HG03342 (cell line): ENCODE data around the gene CIART.
"Not testable (repeated sequence)": the region's sequence is repeated elsewhere in the genome, so short reads cannot be mapped to it uniquely, and the experiment has no call there.

Experiments
- ATAC-seq: cut with Tn5 transposase; IDR thresholded peaks from one replicate; pipeline ENCODE4 v1.9.1; 2021; ENCODE audit warnings: mild to moderate bottlenecking, moderate library complexity; ENCODE audit not compliant: unreplicated experiment

CIART gene

DNA sequence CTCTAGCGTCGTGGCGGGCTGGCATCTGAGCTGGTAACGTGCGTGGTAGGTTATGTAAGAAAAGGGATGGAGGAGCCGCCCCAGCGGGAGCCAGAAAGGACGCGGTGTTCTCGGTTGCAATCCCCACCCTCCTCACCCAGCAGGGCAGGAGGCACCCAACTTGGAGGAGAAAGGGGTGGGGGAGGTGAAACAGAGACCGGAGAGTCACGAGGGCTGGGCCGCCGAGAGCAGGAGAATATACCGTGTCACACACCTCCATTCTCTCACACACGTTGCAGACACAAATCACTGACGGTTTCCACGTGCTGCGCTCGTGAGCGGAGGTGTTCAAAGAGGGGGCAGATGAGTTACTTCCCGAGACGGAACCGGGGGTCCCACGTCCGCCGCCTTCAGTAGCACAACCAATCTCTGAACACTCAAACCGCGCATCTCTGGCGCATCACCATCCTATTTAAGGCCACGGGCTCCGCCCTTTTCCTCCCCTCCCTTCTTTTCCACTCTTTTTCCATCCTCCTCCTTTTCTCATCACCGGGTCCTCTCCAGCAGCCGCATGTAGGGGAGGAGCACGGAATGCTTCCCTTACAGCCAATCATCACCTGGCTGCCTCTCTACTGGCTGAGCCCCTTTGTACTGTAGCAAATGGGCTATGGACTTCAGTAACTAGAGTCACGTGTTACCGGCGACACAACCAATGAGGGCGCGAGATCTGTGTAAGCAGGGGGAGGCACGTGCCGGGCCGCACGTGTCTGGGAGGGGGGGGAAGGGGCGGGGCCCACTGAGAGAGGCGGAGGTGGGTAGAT, at the start of gene CIART:
TSS of gene CIART (plus strand) at position 797 of the 800 bp plus-strand sequence. CDS start 714 bp downstream, outside the sequence.
- peak; percentile 78 for ATAC-seq

GRCh38 chr1:150232921-150233320, 49.4 kb upstream of the CIART start:
- not testable (repeated sequence) for ATAC-seq

GRCh38 chr1:150233359-150234308, 48.7 kb upstream of the CIART start:
- ATAC-seq = no peak

DNA sequence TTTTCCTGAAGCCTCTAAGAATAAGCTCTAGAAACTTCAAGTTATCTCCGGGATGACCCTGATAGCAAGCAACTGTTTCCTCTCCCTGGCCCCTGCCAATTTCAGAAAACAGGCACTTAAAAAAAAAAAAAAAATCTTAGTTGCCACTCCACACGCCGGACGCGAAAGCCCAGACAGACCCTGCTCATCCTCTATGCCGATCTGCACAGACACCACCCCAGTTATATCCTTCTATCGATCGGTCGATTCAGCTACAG, 48.1 kb upstream of the CIART start:
- ATAC-seq = no peak

DNA sequence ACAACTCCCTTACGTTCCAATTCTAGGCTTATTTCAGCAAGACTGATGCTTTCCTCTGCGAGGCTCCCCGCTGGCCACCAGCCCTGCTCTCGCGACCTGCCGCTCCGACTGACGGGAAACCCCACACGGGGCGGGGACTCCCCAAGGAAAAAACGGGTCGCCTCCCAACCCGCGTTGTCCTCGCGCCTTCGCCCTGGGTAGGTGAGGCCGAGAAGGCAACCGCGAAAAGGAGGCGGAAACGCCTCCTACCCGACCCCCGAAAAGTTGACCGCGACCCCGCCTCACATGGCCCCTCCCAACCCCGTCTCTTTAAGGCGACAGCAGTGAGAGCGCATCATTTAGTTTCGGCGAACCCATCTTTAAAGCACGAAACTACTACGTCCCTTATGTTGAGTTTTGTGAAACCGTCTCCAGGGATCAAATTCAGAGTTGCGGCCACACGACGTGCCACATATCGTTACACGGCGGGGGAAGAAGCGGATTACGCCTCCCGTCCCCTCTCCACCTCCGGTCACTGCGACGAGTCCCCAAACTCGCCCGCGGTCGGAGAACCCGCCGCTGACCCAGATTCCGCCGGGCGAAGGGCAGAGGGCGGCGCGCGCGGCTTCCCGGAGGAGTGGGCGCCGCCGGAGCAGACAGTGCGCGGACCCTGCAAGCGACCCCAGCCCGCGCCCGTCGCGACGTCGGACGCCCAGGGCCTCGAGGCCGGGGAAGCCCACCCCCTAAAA, 47.6 kb upstream of the CIART start:
- ATAC-seq = peak; percentile 43

GRCh38 chr1:150235294-150235851, 47.0 kb upstream of the CIART start:
- no peak for ATAC-seq

DNA sequence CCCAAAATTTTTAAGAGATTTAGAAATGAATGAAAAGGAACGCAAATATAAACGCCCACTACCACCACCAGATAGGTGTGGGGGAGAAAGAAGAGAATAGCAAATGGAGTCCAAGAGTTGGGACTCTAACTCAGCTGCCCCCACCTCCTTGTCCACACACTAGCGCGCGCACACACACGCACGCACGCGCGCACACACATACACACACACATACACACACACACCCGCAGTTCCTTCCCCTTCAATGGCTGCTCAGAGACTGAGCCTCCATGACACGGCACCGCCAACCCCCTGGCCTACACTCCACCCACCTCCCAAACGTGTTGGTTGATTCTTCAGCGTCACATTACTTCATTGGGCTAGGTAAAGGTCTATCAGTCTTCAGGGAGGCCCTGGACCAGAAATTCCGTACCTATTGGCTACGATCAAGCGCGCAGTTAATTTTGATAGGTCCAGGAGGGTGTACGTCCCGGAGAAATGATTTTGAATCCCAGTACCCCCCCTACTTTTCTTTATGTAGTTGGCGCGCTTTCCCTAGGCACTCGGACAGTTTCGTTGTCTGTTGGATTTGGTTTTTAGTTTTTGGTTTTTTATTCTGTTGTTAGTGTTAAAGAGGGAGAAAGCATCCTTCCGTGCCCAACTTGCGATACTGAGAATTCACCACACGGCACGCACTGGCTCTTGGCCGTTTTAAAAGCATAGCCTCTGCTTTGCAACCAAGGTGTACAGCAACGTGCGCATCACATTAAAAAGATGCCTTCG, 46.3 kb upstream of the CIART start, which contains the start of gene ANP32E:
TSS of gene ANP32E (minus strand) at position 261 of the 762 bp plus-strand sequence. CDS start 326 bp downstream, outside the sequence.
- ATAC-seq = peak; percentile 80

DNA sequence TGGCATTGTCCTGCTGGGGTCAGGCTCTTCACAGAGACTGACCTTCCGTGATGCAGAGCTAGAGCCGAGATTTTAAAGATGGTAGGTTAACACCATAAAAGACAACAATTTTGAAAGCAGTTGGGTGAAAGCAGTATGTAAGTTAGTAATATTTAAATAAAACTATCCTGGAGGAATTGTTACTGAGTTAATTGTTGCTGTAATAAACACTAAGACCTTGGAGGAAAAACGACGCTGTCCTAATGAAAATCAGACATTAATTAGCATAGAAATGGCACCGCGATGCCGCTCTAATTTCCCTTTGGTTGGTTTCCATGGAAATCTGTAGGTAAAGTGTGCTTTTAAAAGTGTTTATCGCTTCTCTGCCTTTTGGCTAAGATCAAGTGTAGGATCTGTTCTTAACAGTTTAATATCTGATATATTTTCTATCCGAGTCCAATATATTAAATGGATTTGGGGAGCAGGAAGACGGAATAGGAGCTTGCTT, 45.7 kb upstream of the CIART start:
- no peak for ATAC-seq

- ATAC-seq = not testable (repeated sequence)
These were observed 45.2 kb upstream of the CIART start for GRCh38 chr1:150237176-150237575.

- no peak for ATAC-seq
These were observed 44.6 kb upstream of the CIART start for GRCh38 chr1:150237746-150238145.

GRCh38 chr1:150243003-150243402, 39.4 kb upstream of the CIART start:
- no peak for ATAC-seq

DNA sequence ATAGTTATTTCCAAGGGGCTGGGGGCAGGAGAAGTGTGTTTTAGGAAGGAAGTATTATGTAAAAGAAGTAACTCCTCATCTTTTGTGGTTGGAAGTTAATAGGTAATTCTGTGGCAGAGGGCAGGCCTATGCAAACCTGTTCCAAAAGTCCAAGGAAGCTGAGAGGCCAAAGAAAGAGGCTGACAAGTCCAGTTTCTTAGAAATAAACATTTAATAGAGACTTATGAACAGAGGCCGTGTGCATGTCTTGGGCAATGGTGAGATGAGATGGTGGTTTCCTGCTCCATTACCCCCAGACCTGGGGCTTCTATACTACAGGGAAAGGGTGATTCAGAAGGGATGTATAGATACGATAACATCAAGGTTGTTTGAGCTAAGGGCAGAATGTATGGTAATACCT, 32.4 kb upstream of the CIART start:
- ATAC-seq = no peak

- ATAC-seq = no peak
These were observed 26.2 kb upstream of the CIART start for GRCh38 chr1:150256198-150256553.

DNA sequence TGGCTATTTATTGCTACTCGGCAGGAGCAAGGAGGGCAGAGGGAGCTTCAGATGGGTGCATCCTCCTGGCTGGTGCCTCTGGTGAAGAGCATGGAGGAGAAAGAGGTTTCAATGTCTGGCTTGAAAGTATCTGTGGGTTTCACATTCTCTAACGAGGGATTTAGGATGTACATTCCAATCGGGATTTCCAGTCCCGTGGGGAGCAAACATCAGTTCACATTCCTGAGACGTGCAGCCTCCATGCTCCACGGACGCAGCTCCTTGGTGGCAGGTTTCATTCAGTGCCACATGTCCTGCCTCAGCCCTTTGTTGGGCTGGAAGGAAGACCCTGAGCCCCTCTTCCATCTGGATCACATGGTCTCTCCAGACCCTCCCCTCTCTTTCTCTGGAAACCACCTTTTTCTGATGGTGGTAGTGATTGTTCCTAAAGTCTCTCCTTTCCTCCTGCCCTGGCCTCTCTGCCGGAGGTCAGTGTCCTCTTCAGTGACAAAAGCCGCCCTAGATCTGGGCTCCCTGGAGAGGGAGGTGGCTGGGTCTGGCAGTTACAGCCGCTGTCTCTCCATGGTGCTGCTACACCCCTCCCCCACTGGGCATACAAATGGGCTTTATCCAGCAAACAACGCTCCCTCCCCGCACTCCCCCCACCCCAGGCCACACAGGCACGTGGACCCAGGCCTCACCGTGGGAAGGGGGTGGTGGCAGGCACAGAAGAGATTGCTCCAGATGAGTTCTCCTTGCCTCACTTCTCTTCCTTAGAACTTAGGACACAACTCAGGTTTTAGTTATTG, 25.6 kb upstream of the CIART start:
- ATAC-seq = no peak

DNA sequence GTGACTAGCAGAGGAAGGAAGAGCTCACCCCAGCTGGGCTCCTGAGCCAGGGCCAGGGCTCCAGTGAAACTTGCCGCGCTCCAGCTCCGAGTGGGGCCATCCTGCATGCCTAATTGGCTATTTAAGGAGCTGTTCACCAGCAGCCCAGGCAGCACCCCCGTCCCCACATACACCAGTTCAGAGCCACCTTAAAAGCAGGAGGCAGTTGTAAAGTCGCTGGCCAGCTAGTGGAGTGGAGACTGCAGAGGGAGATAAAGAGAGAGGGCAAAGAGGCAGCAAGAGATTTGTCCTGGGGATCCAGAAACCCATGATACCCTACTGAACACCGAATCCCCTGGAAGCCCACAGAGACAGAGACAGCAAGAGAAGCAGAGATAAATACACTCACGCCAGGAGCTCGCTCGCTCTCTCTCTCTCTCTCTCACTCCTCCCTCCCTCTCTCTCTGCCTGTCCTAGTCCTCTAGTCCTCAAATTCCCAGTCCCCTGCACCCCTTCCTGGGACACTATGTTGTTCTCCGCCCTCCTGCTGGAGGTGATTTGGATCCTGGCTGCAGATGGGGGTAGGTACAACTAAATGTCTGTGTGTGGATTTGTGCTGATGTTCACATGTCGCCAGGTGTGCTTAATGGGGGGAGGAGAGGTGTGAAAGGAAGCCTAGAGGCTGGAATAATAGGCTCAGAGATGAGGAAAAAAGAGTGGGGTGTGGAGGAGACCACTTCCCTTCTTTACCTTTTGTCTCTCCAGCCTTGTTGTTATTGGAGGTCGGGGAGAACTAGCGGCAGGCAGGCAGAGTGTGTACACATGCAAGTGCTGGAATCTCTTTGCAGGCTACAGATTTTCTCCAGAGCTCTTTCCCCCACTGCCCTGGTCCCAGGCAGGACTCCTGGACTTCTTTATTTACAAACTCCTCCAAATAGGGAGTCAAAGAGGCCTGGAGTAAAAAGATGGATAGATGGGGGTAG, 24.4 kb upstream of the CIART start, which contains the start of gene CA14:
TSS of gene CA14 (plus strand) at position 151 of the 962 bp plus-strand sequence. CDS start at position 506, 355 bp downstream.
- no peak for ATAC-seq

DNA sequence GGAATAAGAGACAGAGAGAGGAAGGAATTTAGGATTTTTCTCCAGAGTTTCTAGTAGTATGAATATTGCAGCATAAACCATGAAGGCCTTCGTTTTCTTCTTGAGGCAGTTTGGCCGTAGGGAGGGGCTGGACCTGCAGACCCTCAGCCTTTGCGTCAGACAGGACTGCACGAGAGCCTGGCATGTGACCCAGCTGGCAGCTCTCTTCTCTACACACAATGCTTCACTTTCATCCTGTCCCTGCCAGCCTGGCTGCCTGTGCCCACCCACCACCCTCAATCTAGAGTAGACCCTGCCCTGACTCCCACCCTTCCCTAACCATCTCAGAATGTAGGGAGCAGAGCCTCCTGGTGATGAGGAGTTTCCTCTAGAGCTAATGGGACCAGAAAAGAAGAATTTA, 23.1 kb upstream of the CIART start:
- ATAC-seq = no peak

DNA sequence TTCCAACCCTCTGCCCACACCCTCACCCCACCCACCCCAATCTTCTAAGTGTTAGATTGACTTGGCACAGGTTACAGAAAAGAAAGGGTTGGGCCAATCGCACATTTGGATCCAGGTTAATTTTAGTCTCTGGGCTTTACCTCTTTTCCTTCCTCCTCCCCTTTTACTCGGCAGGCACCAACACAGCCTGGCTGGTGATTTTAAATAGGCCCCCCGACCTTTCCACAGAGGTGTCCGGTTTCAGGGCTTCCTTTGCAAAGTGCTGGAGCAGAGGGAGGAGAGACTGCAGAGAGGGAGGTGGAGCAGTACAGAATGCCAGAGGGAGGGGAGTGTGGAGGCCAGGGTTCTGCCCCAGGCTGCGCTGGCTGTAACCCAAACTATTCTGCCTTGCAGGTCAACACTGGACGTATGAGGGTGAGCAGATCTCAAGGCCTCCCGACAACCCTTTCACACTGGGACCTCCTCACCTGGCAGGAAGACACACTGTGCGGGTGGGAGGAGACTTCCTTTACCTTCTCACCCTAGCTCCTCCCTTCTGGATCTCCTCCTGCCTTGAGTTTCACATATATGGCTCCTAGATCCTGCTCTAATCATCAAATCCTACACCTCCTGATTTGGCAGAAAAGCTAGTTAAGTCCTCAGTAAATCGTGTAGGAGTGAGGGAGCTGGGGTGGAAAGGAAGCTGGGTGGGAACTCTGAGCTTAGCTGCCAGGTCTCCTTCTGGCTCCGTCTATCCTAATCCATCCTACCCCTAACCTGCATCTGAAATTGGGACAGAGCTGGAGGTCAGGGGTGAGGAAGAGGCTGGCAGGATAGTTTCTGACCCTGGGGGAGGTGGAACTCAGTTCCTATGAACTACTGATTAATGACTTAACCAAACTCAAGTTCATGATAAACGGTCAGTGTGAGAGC, 22.3 kb upstream of the CIART start:
- ATAC-seq = no peak
